GM21786 (cell line): ENCODE measurements around the gene FAU.
A peak's percentile ranks its signal among the peaks of the same experiment; 100 is the strongest.
"Not testable (repeated sequence)": the region's sequence is repeated elsewhere in the genome, so short reads cannot be mapped to it uniquely, and the experiment has no call there.

ENCODE experiments used
- ATAC-seq: cut with Tn5 transposase; IDR thresholded peaks from one replicate; pipeline ENCODE4 v1.9.1; 2021; ENCODE audit not compliant: unreplicated experiment

FAU gene

DNA sequence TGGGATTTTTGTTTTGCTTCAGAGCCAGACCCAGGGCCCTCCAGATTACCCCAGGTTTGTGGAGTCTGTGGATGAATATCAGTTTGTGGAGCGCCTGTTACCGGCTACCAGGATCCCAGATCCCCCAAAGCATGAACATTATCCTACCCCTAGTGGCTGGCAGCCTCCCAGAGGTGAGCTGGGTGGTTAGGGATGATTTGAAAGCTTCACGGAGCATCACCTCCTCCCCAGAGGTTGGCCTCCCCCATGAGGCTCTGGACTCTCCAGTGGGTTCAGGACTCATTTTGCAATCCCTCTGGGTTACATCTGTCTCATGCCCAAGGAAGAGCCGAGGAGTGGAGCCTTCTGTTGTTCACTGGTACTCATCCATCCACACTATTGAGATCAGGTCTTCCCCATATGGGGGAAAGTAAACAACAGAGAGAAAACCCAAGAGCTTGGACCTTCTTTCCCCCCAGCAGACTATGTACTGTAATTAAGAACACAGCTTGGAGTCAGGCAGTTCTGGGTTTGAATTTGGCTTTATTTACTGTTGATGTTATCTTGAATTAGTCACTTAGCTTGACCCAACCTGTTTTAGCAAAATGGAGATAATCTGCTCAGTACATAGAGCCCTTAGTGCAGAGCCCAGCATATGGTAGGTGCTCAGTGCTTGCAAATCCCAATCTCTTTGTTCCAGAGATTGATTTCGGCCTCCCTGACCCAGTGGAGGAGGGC lies 2.7 kb upstream of the FAU start:
- no peak for ATAC-seq

DNA sequence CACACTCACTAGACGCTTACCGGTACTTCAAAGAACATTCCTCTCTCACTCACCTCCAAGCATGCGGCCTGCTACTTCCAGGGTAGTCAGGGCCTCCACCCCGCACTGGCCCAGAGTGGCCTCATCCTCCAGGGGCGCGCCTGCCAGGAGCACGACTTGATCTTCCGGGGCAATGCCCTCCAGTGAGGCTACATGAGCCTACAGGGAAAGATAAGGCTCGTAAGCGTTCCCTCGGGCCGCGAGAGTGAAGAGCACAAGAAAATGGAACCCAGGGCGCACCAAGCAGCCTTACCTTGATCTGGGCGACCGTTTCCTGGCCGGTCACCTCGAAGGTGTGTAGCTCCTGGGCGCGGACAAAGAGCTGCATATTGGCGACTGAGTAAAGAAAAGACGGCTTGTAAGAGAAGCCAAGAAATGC lies 478 bp downstream of the FAU start:
- ATAC-seq = no peak

DNA sequence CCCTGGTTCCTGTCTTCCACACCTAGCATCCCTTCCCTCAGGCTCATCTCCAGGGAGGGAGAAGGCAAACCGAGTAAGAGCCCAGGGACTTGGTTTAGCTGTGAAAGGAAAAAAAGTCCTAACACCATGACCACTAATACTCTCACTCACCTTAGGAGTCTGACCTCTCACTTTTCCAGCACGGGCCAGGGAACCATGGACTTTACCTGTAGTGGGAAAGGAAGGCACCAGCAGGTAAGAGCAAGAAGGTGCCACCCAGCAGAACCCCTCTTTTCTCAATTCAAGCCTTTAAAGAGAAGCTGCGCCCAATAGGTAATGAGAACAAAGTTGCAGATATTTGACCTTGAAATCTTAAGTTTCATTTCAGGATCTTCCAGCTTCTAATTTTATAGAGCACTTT lies 1.1 kb downstream of the FAU start:
- ATAC-seq = no peak

DNA sequence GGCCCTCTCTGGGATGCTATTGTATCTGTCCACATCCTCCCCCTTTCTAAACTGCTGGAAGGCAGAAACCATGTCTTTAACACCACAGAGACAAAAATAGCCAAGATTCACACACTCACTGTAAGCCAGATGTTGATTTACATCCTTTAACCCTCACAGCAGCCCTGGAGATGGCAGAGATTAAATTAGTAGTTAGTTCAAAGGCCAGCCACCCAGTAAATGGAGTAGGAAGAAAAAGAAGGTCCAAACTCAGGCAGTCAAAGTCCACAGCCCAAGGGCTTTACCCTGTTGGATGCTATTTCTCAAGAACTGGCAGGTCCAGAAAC lies 2.3 kb downstream of the FAU start:
- no peak for ATAC-seq

DNA sequence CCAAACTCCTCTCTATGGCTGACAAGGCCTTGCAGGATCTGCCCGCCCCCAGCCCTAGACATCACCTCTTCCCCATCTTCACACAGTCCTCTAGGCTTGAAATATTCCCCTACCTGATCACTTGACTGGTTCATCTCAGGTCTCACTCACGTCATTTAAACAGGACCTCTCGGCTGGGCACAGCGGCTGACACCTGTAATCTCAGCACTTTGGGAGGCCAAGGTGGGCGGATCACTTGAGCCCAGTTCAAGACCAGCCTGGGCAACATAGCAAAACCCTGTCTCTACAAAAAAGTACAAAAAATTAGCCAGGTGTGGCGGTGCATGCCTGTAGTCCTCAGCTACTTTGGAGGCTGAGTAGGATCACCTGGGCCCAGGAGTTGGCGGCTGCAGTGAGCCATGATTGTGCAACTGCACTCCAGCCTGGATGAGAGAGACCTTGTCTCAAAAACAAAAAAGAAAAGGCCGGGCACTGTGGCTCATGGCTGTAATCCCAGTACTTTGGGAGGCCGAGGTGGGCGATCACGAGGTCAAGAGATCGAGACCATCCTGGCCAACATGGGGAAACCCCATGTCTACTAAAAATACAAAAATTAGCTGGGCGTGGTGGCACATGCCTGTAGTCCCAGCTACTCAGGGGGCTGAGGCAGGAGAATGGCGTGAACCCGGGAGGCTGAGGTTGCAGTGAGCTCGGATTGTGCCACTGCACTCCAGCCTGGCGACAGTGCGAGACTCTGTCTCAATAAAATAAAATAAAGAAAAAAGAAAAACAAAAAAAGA lies 2.9 kb downstream of the FAU start:
- not testable (repeated sequence) for ATAC-seq

DNA sequence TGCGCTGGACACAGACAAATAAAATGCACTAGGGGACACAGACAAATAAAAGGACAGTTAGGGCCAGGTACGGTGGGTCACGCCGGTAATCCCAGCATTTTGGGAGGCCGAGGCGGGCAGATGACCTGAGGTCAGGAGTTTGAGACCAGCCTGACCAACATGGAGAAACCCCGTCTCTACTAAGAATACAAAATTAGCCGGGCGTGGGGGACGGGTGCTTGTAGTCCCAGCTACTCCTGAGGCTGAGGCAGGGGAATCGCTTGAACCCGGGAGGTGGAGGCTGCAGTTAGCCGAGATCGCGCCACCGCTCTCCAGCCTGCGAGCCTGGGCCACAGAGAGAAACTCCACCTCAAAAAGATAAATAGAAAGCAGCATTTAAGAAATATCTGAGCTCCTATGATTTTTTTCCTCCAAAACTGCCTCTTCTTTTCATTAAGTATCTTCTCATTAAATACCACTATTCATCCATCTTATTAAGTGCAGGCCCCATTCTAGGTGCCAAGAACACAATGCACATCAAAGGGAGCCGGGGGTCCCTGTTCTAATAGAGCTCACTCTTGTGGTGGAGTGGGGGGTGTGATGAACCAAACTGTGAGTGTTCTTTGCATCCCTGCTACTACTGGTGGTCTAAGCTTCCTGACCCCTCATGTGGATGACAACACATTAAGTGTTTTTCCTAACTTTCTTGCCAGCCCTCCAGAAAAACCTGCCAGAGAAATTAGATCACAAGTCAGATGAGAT lies 3.7 kb downstream of the FAU start:
- no peak for ATAC-seq

DNA sequence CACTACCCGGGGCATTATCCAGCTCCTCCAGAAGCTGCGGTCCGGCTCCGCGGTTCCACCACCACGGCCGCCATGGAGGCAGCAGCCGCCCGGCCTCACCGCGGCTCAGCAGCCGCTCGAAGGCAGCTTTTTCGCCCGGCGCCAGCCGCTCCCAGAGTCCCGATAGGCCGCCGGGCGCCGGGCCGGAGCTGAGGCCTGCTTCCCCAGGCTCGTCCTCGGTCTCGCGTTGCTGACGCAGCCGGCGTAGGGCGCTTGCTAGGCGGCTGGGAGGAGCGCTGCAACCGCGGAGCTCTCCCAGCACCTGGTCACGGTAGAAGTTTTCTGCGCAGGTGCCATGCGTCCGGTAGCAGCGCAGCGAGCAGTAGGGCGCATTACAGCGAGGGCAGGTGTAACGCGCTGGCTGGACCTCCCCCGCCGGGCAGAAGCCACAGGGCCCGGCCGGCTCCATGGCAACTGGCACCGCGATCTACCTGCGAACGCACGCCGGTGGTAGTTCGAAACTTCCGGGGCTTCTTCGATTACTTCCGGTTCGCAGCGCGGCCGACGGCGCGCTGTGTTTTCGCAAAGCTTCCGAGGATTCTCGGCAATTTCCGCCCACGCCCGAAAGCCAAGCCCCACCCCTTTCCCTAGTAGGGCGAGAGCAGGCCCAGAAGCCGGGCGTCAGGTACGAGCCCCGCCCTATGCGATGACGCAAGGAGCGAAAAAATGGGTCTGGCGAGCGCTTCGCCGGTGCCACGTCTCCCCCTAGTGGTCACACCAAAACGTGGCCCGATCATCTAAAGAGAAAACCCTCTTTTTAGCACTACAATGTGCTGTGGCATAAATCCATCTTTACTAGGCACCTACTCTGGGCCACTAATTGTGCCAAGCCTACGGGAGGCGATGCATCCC lies 4.5 kb downstream of the FAU start, which contains the start of gene ZNHIT2:
TSS of gene ZNHIT2 (minus strand) at position 496 of the 891 bp plus-strand sequence. CDS start at position 448, 48 bp downstream.
- peak; percentile 58 for ATAC-seq

DNA sequence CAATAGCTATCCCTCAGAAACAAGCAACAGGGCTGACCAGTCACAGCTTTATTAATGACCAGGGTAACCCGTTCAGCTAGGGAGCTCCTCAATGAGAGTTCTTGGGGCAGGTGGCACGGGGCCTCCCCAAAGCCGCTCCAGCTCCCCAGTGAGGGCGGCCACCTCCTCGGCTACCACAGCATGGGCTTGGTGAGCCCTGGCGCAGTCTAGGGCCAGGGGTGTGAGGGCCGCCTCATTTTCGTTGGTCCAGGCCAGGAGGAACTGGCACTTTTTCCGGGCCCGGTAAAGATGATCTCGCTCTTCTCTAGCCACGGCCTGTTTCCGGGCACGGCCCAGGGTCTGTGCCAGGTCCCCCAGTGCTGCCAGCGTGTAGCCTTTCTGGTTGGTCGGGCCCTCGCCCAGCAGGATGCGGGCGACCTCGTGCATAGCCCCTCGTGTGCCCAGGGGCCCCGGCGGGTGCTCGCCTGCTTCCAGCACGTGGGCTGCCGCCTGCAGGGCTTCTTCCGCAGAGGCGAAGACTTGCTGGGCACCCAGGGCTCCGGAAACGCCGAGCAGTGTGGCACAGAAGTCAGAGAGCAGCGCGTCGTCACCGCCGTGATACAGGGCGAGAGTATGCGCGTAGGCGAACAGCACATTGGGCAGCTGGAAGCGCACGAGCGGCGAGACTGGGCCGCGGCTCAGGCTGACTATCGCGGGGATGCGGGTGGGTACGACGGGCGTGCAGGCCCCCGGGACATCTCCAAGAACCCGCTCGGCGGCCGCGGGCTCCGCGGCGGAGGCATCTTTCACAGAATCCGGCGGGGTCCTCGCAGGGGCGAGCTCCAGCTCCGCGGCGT lies 5.3 kb downstream of the FAU start:
- no peak for ATAC-seq

DNA sequence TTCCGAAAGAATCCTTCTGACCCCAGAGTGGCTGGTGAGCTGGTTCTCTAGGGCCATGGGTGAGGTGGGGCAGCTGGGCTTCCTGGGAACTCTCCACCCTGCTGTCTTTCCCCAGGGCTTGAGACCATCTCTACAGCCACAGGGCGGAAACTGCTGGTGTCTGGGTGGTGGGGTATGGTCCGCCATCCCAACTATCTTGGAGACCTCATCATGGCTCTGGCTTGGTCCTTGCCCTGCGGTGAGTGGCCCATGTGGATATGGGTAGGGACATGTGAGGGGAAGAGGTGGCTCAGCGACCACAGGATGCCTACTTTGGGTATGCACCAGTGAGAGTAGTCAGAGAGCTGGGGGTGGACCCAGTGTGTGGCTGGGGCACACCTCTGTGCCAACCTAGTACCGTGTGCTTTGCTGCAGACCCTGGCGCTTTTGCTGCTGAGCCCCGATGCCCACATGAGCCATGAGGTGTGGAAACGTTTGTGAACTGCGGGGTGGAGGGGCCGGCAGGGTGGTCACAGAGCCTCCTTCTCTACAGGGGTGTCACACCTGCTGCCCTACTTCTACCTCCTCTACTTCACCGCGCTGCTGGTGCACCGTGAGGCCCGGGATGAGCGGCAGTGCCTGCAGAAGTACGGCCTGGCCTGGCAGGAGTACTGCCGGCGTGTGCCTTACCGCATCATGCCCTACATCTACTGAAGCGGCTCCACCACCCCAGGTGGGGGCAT lies 6.4 kb downstream of the FAU start:
- ATAC-seq = no peak

DNA sequence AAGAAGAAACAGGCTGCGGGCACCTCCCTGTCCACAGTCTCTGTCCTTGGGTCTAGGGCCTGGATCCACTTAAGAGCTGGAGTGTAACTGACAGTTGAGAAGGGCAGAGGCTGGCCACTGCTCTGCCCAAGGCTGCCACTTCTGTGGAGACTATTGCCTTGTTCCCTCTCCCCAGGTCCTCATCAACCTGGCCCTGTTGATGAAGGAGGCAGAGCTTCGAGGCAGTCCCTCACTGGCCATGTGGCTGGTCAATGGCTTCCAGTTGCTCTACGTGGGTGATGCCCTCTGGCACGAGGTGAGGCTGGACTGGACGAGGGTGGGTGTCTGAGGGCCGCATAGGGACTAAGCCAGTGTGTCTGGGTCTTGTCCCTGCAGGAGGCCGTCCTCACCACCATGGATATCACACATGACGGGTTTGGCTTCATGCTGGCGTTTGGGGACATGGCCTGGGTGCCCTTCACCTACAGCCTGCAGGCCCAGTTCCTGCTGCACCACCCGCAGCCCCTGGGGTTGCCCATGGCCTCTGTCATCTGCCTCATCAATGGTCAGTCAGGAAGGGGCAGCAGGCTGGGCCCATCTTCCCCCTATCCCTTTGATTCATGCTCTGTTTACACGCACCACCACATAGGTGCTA lies 7.3 kb downstream of the FAU start:
- no peak for ATAC-seq

DNA sequence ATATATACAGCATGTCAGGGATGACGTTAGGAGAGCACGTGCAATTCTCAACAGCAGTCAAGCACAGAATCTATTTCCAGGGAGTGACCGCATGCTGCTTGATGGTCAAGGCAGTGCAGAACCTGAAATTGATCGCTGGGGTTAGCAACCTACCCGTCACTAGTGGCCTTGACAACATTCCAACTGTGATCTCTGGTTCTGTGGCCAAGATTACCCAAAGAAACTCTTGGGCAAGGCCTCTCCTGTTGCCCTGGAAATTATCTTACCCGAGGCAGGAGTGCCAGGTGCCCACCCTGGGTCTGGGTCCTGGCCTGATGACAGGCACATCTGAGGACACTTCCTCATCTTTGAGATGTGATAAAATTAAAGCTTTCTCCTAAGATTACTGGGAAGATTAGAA lies 8.1 kb downstream of the FAU start:
- ATAC-seq = no peak

DNA sequence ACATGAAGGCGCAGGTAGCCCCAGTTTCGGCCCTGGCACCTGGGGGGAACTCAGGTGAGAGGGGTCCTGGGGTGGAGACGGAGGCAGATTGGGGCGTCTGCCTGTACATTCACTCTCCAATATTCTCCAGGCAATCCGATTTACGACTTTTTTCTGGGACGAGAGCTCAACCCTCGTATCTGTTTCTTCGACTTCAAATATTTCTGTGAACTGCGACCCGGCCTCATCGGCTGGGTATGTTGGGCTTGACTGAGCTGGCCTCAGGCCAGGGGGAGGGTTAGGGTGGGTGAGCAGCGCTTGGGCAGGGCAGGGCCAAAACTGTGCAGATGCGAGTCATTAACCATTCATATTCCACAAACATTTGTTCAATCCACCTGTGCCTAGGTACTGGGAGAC lies 8.6 kb downstream of the FAU start:
- ATAC-seq = no peak

DNA sequence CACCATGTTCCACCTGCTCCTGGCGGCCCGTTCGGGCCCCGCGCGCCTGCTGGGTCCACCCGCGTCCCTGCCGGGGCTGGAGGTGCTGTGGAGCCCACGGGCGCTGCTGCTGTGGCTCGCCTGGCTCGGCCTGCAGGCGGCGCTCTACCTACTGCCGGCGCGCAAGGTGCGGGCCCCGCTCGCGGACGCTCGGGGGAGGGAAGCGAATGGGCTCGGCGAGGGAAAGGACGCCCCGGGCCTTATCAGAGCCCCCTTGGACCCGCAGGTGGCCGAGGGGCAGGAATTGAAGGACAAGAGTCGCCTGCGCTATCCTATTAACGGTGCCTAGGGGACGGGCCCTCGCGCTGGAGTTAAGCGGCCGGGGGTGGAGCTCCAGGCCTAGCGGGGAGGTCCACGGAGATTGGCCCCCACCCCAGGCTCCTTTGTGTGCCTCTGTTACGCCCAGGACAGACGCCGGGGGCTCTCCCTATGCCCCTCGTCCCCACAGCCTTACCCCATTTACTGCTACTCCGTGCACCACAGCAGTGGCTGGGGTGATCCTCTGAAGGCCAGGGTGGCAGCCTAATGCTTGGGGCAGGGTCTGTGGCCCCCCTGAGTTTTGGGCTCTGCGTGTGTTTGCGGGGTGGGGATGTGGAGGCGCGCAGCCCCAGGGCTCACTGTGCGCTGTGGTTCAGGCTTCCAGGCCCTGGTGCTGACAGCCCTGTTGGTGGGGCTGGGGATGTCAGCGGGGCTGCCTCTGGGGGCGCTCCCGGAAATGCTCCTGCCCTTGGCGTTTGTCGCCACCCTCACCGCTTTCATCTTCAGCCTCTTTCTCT lies 9.2 kb downstream of the FAU start:
- ATAC-seq = no peak

DNA sequence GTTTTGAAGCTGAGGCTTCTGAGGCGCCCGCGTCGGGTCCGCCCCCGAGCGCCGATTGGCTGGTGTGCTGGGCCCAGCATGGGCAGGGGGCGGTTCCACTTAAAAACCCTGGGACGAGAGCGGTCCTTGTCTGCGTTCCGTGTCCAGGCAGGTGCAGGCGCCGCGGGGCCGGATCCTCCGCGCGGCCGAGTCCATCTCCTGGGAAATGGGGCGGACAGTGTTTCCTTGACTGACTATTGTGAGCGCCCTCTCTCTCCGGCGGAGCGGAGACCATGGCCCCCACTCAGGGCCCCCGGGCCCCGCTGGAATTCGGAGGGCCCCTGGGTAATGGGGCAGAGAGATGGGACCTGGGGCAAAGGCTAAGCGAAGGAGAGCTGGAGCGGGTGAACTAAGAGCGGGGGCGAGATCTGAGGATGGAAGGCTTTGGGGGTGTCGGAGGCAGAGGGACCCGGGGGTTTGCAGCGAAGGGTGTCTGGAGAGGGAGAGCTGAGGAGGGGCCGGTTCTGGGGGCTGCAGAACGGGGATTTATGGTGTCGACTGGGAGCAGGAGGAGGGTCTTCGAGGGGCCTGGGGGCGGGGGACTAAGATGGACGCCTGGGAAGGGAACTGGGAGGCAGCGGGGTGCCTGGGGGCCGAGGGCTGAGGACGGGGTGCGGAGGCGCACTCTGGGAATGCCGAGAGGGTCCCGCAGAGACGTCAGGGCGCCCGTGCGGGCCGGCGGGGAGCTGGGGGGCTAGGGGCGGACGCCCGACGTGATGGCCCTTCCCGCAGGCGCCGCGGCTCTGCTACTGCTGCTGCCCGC lies 10.0 kb downstream of the FAU start, which contains the start of gene TM7SF2:
TSS of gene TM7SF2 (plus strand) at position 129 of the 802 bp plus-strand sequence. CDS start at position 273, 144 bp downstream.
- peak; percentile 62 for ATAC-seq

DNA sequence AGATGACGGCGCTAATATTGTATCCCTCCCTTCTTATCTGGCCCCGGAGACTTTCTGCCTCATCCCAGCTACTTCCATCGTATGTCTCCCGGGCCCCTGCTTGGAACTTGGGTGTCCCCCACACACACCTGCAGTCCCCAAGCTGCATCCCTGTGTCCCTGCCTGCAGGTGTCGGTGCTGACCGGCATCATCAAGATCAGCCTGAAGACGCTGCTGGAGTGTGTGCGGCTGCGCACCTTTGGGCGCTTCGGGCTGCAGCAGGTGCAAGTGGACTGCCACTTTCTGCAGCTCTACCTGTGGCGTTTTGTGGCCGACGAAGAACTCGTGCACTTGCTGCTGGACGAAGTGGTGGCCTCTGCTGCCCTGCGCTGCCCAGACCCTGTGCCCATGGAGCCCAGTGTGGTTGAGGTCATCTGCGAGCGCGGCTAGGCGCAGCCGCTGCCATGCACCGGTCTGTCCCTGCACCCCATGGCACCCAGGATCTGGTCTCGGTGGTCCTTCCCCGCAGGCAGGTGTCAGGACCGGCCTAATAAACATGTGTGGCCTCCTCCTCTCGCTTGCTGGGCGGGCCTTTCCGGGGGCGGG lies 10.7 kb downstream of the FAU start:
- ATAC-seq = no peak

DNA sequence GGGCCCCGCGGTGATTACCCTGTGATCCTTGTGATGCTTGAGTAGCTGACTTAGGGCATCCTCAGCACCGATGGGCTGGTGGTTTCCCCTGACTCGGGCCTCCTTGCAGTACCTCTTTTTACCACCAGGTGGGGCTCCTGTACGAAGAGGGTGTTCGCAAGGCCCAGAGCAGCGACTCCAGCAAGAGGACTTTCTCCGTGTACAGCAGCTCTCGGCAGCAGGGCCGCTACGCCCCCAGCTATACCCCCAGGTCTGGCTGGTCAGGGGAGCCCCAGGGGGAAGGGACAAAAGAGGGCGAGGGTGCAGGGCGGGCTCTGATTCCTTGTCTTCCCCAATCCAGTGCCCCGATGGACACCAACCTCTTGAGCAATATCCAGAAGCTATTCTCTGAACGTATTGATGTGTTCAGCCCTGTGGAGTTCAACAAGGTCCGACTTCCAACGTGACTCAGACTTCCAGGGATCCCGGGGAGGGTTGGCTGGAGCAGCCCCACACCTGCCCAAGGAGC lies 11.5 kb downstream of the FAU start:
- peak; percentile 29 for ATAC-seq
